ENCODE data around the gene CTNNBL1. TPM values are rescaled to one million over a fixed set of nuclear protein-coding genes. Genes with fewer than 3 reads are reported as not detected.

Gene CTNNBL1
- total RNA-seq, 1 experiment from 2014 or later, result 45.2 TPM

- CTCF ChIA-PET, result interaction anchor here (1.3 kb wide), 1 partner anchor 158 kb away, joined by 3 read pairs; no protein-coding TSS in a partner anchor
- no peak for DNase-seq (ENCODE audit: unreplicated experiment)
- Mint-ChIP-seq H3K27me3 (ENCODE audit: insufficient read depth, unreplicated experiment) (no peaks in the 10 kb centered on the region), H3K27ac (ENCODE audit: low read depth, unreplicated experiment) (no peak overlapping the region), H3K4me3 (ENCODE audit: unreplicated experiment) (no peak overlapping the region), H3K4me1 (ENCODE audit: insufficient read depth, unreplicated experiment) (no peaks in the 10 kb centered on the region), H3K36me3 (ENCODE audit: insufficient read depth, unreplicated experiment) (peaks cover 6% of the 10 kb centered on the region), H3K9me3 (ENCODE audit: unreplicated experiment) (peaks cover 9% of the 10 kb centered on the region)
- intact Hi-C loops (cut with micrococcal nuclease), result no loop called here
- POLR2A ChIA-PET, result interaction anchor here (1.2 kb wide), 1 partner anchor 12 kb away, joined by 3 read pairs; no protein-coding TSS in a partner anchor
- no TSS peak for BruUV-seq (replicated peaks)
- TF ChIP-seq CTCF (IDR thresholded peaks at IDR 0.05; ENCODE audit: unreplicated experiment), result no peak
Measured at GRCh38 chr20:37723668-37724067, 29.8 kb downstream of the CTNNBL1 start.

GRCh38 chr20:37725165-37725564, 31.3 kb downstream of the CTNNBL1 start:
- POLR2A ChIA-PET, result no interaction called here
- Mint-ChIP-seq H3K36me3 (ENCODE audit: insufficient read depth, unreplicated experiment) (peaks cover 6% of the 10 kb centered on the region), H3K27ac (ENCODE audit: low read depth, unreplicated experiment) (no peak overlapping the region), H3K4me1 (ENCODE audit: insufficient read depth, unreplicated experiment) (peaks cover 7% of the 10 kb centered on the region), H3K9me3 (ENCODE audit: unreplicated experiment) (peaks cover 9% of the 10 kb centered on the region), H3K4me3 (ENCODE audit: unreplicated experiment) (no peak overlapping the region), H3K27me3 (ENCODE audit: insufficient read depth, unreplicated experiment) (no peaks in the 10 kb centered on the region)
- BruUV-seq (replicated peaks), result no TSS peak
- TF ChIP-seq CTCF (IDR thresholded peaks at IDR 0.05; ENCODE audit: unreplicated experiment), result no peak
- CTCF ChIA-PET, result no interaction called here
- DNase-seq (ENCODE audit: unreplicated experiment), result no peak
- intact Hi-C loops (cut with micrococcal nuclease), result no loop called here

DNA sequence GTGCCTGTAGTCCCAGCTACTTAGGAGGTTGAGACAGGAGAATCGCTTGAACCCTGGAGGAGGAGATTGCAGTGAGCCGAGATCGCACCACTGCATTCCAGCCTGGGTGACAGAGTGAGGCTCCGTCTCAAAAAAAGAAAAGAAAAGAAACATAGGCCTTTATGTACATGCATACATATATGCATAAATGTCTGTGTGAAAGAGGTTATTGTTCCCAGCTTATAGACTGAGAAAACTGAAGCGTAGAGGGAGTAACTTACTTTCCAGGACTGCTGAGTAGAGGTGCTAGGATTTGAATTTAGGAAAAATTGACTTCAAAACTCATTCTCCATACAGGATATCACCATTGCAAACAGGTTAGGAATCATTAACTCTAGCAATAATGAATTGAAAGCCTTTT, 32.0 kb downstream of the CTNNBL1 start:
- no peak overlapping the region for H3K27ac Mint-ChIP-seq (ENCODE audit: low read depth, unreplicated experiment)
- CTCF ChIA-PET, result no interaction called here
- peaks cover 9% of the 10 kb centered on the region for H3K9me3 Mint-ChIP-seq (ENCODE audit: unreplicated experiment)
- peaks cover 6% of the 10 kb centered on the region for H3K36me3 Mint-ChIP-seq (ENCODE audit: insufficient read depth, unreplicated experiment)
- H3K4me3 Mint-ChIP-seq (ENCODE audit: unreplicated experiment), result no peak overlapping the region
- peaks cover 9% of the 10 kb centered on the region for H3K4me1 Mint-ChIP-seq (ENCODE audit: insufficient read depth, unreplicated experiment)
- BruUV-seq (replicated peaks), result no TSS peak
- POLR2A ChIA-PET, result no interaction called here
- TF ChIP-seq CTCF (IDR thresholded peaks at IDR 0.05; ENCODE audit: unreplicated experiment), result no peak
- H3K27me3 Mint-ChIP-seq (ENCODE audit: insufficient read depth, unreplicated experiment), result no peaks in the 10 kb centered on the region
- DNase-seq (ENCODE audit: unreplicated experiment), result no peak
- intact Hi-C loops (cut with micrococcal nuclease), result no loop called here

GRCh38 chr20:37726321-37726720, 32.5 kb downstream of the CTNNBL1 start:
- DNase-seq (ENCODE audit: unreplicated experiment), result no peak
- Mint-ChIP-seq H3K36me3 (ENCODE audit: insufficient read depth, unreplicated experiment) (peaks cover 4% of the 10 kb centered on the region), H3K27me3 (ENCODE audit: insufficient read depth, unreplicated experiment) (no peaks in the 10 kb centered on the region), H3K4me1 (ENCODE audit: insufficient read depth, unreplicated experiment) (peaks cover 9% of the 10 kb centered on the region), H3K27ac (ENCODE audit: low read depth, unreplicated experiment) (no peak overlapping the region), H3K4me3 (ENCODE audit: unreplicated experiment) (no peak overlapping the region), H3K9me3 (ENCODE audit: unreplicated experiment) (peaks cover 6% of the 10 kb centered on the region)
- ChIA-PET CTCF (interaction anchor here (0.7 kb wide), 1 partner anchor 75 kb away, joined by 3 read pairs; no protein-coding TSS in a partner anchor), POLR2A (interaction anchor here (0.7 kb wide), 1 partner anchor 23 kb away, joined by 4 read pairs; no protein-coding TSS in a partner anchor)
- no peak for TF ChIP-seq CTCF (IDR thresholded peaks at IDR 0.05; ENCODE audit: unreplicated experiment)
- no TSS peak for BruUV-seq (replicated peaks)
- intact Hi-C loops (cut with micrococcal nuclease), result no loop called here
